NCI-H82 treated with DMSO at 0.1 percent for 48 hours (cell line): ENCODE measurements around the gene RIC1.
"Not testable (repeated sequence)": the region's sequence is repeated elsewhere in the genome, so short reads cannot be mapped to it uniquely, and the experiment has no call there.

Source experiments
- DNase-seq: peaks from one replicate; lab custom pipeline; 2025; ENCODE audit not compliant: unreplicated experiment; lab: John Stamatoyannopoulos, UW

The RIC1 gene

GRCh38 chr9:5628530-5629311, at the start of gene RIC1:
TSS of gene RIC1 (plus strand) at chr9:5629107. CDS start at chr9:5629310, 203 bp downstream.
- peak; percentile 62 for DNase-seq

- DNase-seq = no peak
These were observed 49.0 kb upstream of the RIC1 start for GRCh38 chr9:5579881-5580280.

GRCh38 chr9:5580650-5581049, 48.3 kb upstream of the RIC1 start:
- no peak for DNase-seq

- not testable (repeated sequence) for DNase-seq
These were observed 47.2 kb upstream of the RIC1 start for GRCh38 chr9:5581706-5582105.

- DNase-seq = no peak
These were observed 46.1 kb upstream of the RIC1 start for GRCh38 chr9:5582835-5583195.

GRCh38 chr9:5586391-5586802, 42.5 kb upstream of the RIC1 start:
- no peak for DNase-seq

DNA sequence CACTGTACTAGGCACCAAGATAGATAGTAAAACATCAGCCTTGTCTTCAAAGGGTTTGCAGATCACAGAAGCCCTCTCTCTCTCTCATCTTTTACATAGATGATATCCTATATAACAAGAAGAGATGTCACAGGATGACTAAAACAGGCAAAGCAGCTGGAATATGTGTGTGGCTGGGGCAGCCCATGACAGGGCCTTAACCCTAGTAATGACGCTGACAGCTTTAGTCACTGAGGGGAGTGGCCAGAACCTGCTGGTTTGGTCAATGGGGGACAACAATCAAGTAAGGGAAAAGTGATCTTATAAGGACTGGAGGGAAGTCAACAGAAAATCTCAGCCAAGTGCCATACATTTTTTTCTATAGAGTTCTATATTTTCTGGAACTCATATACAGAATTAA, 41.9 kb upstream of the RIC1 start:
- DNase-seq = no peak

- no peak for DNase-seq
These were observed 36.7 kb upstream of the RIC1 start for GRCh38 chr9:5592231-5592630.

DNA sequence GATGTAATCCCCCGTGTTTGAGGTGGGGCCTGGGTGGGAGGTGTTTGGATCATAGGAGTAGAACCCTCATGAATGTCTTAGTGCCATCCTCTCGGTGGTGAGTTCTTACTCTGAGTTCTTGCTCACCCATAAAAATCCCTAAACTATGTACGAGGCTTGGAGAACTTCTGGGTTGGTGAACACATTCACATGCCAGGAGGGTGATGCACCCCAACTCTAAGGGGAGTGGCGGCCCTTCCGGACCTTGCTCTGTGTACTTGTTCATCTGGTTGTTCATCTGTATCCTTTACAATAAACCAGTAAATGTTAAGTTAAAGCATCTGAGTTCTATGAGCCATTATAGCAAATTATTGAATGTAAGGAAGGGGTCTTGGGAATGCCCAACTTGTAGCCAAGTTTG, 36.0 kb upstream of the RIC1 start:
- DNase-seq = no peak

DNA sequence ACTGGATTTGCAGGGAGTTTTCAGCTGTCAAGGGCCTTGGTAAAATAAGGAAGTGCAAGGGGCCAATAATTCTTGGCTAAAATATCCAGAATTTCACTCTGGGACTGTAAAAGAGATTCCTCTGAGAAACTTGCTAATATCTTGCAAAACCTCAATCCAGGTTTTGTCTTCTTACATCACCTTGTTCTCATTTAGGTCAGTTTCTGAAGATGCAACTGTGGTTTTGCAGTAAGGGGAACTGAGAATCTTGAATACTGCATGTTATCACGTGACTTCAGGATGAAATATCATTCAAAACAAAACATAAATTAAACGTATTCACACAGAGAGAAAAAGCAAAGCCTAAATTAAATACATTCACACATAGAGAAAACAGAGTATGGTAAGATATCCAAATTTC, 35.0 kb upstream of the RIC1 start:
- no peak for DNase-seq

DNA sequence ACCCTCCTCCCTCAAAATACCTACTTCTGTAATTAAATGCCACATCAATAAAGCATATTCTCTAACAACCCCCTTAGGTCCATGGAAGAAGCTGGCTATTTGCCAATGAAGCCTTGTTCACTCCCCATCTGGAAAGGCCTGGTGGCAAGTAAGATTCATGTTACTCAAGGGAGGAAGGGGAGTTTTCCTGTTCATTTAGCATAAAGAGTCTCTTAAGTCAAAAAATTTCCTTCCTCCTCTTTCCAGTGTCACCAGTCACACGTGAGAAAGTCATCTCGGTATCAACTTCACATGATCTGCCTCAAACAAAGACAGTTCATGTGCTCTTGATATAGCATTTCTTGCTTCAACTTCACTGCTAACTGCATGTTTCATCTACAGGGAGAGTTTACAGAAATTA, 32.7 kb upstream of the RIC1 start:
- no peak for DNase-seq

GRCh38 chr9:5608298-5609225, 20.3 kb upstream of the RIC1 start:
- DNase-seq = no peak

- no peak for DNase-seq
These were observed 19.7 kb upstream of the RIC1 start for GRCh38 chr9:5609226-5609596.

- DNase-seq = no peak
These were observed 18.4 kb upstream of the RIC1 start for GRCh38 chr9:5610491-5610890.

GRCh38 chr9:5611321-5612184, 17.4 kb upstream of the RIC1 start:
- DNase-seq = no peak

DNA sequence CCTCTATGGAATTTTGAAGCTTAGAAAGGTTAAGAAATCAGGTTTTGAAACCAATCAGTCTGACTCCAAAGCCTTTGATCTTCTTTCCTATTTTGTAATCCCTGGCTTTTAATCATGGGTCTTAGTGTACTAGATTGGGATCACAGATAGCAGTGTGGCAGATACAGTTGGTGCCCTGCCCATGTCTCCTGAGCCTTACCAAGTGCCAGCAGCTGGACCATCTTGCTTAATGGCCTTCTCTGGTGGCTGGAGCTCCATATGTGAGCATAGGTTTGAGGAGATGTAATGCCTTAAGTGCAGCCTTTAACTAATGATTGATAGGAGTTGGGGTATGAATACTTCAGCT, 16.7 kb upstream of the RIC1 start:
- DNase-seq = no peak

DNA sequence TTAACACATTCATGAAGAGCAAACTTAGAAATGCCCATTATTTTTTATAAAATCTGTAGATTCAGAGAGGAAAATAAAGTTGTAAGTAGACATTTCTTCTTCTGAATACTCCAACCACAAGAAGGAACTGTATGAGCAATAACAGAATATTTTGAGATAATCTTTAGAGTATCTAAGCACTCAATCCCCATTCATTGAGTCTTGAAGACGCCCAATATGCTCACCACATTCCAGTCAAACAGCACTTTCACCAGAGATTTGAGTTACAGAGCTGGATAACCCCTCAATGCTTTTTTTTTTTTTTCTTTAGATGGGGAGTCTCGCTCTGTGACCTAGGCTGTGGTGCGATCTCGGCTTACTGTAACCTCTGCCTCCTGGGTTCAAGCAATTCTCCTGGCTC, 14.7 kb upstream of the RIC1 start:
- DNase-seq = no peak

GRCh38 chr9:5614985-5615384, 13.9 kb upstream of the RIC1 start:
- no peak for DNase-seq

GRCh38 chr9:5617749-5618148, 11.2 kb upstream of the RIC1 start:
- DNase-seq = no peak

DNA sequence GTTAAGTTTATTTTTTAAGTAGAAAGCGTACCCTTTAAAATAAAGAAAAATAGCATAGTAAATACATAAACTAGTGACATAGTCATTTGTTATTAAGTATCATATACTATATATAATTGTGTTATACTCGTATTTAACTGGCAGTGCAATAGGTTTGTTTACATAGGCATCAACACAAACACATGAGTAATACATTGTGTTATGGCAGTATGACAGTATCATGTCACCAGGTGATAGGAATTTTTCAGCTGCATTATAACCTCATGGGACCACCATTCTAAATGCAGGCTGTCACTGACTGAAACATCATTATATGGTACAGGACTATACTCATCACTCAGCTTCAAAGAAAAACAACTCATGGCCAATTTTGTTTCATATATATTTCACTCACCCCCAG, 8.4 kb upstream of the RIC1 start:
- no peak for DNase-seq

GRCh38 chr9:5621327-5621726, 7.6 kb upstream of the RIC1 start:
- DNase-seq = no peak
